NT2/D1 (cell line): ENCODE results near the gene FBRSL1.

Experiments
- SUZ12 ChIP-seq: IDR thresholded peaks from 2 replicates; pipeline ENCODE4 v1.6.1; 2011; ENCODE audit not compliant: insufficient read length, insufficient read depth; ENCODE audit errors: extremely low read depth
- YY1 ChIP-seq: IDR thresholded peaks from 2 replicates; pipeline ENCODE4 v1.6.1; 2011; ENCODE audit not compliant: insufficient read length, insufficient read depth

- TF ChIP-seq YY1 (no peak), SUZ12 (no peak)
Observed at GRCh38 chr12:132441871-132442863, 47.8 kb upstream of the FBRSL1 start.
